Stimulated activated memory B cell treated with anti-CD40 and anti-IgM and Interleukin-4, amounts not matched to agents 10 μg/mL and 1 μg/mL and 100 μg/mL, for 72 hours (primary cell): ENCODE results near the gene IGFBP6.

Source experiments
- ATAC-seq: fragments of 150-1000 bp; cut with Tn5 transposase; 2 replicates; pipeline ENCODE4 v1.10.0; 2021
- H3K27ac Mint-ChIP-seq: one replicate; pipeline ENCODE4 v1.8.0; 2022; ENCODE audit warnings: mild to moderate bottlenecking, mixed read lengths
- H3K27me3 Mint-ChIP-seq: one replicate; pipeline ENCODE4 v1.8.0; 2022; ENCODE audit warnings: mixed read lengths
- H3K36me3 Mint-ChIP-seq: one replicate; pipeline ENCODE4 v1.8.0; 2022; ENCODE audit warnings: mixed read lengths
- H3K4me1 Mint-ChIP-seq: one replicate; pipeline ENCODE4 v1.8.0; 2022; ENCODE audit warnings: mixed read lengths
- H3K4me3 Mint-ChIP-seq: one replicate; pipeline ENCODE4 v1.8.0; 2022; ENCODE audit warnings: mild to moderate bottlenecking, moderate library complexity, mixed read lengths
- H3K9me3 Mint-ChIP-seq: one replicate; pipeline ENCODE4 v1.8.0; 2022; ENCODE audit warnings: mixed read lengths

The IGFBP6 gene

GRCh38 chr12:53145383-53146260, 48.2 kb downstream of the IGFBP6 start:
- Mint-ChIP-seq H3K9me3 (no peaks in the 10 kb centered on the region), H3K27ac (no peak overlapping the region), H3K36me3 (no peaks in the 10 kb centered on the region), H3K4me3 (no peak overlapping the region), H3K27me3 (no peaks in the 10 kb centered on the region), H3K4me1 (no peaks in the 10 kb centered on the region)
- ATAC-seq: no peak

- Mint-ChIP-seq H3K9me3 (no peaks in the 10 kb centered on the region), H3K4me1 (no peaks in the 10 kb centered on the region), H3K27ac (no peak overlapping the region), H3K4me3 (no peak overlapping the region), H3K36me3 (no peaks in the 10 kb centered on the region), H3K27me3 (no peaks in the 10 kb centered on the region)
- no peak for ATAC-seq
Observed at GRCh38 chr12:53147181-53147580, 49.7 kb downstream of the IGFBP6 start.

- no peak overlapping the region for H3K4me3 Mint-ChIP-seq
- no peaks in the 10 kb centered on the region for H3K9me3 Mint-ChIP-seq
- no peaks in the 10 kb centered on the region for H3K27me3 Mint-ChIP-seq
- H3K4me1 Mint-ChIP-seq: no peaks in the 10 kb centered on the region
- no peaks in the 10 kb centered on the region for H3K36me3 Mint-ChIP-seq
- no peak overlapping the region for H3K27ac Mint-ChIP-seq
- no peak for ATAC-seq
Observed at GRCh38 chr12:53147653-53148052, 50.2 kb downstream of the IGFBP6 start.

- no peak overlapping the region for H3K4me3 Mint-ChIP-seq
- H3K9me3 Mint-ChIP-seq: no peaks in the 10 kb centered on the region
- no peaks in the 10 kb centered on the region for H3K36me3 Mint-ChIP-seq
- no peaks in the 10 kb centered on the region for H3K4me1 Mint-ChIP-seq
- no peaks in the 10 kb centered on the region for H3K27me3 Mint-ChIP-seq
- no peak overlapping the region for H3K27ac Mint-ChIP-seq
- no peak for ATAC-seq
Observed at GRCh38 chr12:53151039-53151438, 53.6 kb downstream of the IGFBP6 start.
